Activated effector memory CD4-positive, alpha-beta T cell treated with Interleukin-2 at 50 U/mL for 16 hours (primary cell): Measurements from ENCODE around the gene NEURL1B.
"Not testable (repeated sequence)": the region's sequence is repeated elsewhere in the genome, so short reads cannot be mapped to it uniquely, and the experiment has no call there.

Experiments used
- DNase-seq: peaks from one replicate; pipeline ENCODE4 v3.0.0-alpha.2; 2020

The NEURL1B gene

DNA sequence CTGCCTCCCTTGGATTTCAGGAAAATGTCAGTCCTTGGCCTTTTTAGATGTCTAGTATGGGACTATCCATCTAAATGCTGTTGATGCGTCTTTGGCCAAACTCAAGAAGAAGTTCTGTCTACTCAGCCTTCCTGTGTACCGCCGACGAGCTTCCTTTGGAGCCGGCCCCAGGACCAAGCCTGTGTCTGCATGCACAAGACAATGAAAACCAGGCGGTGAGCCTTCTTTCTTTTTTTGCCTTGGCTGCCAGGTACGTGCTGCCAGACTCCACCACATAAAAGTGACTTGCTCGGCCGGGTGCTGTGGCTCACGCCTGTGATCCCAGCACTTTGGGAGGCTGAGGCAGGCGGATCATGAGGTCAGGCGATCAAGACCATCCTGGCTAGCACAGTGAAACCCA lies 6.0 kb upstream of the NEURL1B start:
- DNase-seq = no peak

DNA sequence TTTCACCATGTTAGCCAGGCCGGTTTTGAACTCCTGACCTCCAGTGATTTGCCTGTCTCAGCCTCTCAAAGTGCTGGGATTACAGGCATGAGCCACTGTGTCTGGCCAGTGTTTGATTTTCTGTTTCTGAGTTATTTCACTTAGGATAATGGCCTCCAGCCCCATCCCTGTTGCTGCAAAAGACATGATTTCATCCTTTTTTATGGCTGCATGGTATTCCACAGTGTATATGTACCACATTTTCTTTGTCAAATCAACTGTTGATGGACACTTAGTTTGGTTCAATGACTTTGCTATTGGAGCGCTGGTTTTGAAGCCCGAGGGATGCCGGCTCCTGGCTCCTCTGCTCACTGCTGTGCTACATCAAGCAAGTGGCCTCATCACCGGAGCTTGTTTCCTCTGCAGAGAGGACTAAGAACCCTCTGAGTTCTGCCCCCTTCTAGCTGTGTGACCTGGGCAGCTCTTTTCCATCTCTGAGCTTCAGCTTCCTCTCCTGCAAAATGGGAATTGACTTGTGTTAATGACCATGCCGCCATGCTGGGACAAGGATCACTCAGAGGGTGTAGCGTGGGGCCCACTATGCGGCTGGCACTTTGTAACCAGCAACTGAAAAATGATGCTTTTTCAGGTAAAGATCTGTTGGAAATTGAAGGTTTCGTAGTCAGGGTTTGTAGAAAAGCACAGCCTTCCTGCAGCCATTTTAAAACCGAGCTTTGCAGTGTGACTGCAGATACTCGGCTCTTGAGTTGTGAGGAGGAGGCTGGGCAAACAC lies 4.6 kb upstream of the NEURL1B start:
- DNase-seq = no peak

DNA sequence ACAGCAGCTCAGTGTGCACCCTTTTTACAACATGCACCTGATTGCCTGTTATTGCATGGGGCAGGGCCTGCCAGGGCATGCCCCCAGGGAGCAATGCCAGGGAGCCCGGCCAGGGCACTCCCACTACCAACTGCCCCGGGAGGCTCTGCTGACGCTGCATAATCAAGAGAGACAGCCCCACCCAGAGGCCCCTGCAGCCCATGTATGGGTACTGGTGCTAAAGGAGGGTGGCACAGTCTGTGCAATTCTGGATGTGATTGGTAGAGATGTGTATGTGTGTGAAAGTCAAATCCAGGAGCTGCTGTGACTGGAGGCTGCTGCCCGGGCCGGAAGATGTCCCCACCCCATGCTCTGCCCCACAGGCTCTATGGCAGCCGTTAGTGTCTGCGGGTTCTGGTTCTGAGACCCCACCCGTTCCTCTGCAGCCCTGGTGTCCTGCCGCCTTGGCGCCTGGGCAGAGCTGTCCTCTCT lies 3.9 kb upstream of the NEURL1B start:
- DNase-seq = no peak

DNA sequence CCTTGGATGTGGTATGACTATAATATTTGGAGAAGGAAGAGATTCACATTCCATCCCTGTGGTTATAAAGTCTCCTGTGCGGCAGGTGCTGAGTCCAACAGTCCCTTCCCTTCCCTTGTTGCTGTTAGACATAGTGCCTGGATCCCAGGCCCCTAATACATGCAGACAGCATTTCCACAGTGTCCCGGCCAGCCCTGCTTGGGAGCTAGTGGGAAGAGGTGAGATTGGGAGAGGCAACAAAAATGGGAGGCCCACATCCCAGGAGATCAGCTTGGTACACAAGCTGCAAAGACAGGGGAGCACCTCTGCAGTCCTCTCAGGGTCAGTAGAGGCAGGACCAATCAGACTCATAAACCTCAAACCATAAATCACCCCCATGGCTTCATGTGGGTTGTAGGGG lies 3.3 kb upstream of the NEURL1B start:
- DNase-seq = no peak

- no peak for DNase-seq
These were observed 2.8 kb upstream of the NEURL1B start for GRCh38 chr5:172638209-172638768.

DNA sequence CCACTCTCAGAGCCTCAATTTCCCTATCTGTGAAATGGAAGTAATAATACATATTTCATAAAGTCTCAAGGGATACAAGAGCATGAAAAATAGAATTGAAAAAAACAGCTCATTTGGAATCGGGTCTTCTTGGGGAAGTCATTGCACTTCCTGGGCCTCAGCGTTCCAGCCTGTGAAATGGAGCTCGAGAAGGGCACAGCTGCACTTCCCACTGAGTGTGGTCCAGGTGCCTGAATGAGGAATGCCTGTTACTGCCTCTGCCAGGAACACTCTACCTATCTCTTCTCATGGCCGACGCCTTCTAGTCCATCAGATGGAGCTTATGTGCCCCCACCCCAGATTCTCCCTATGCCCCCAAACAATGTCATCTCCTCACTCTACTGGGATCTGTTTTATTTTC lies 924 bp upstream of the NEURL1B start:
- no peak for DNase-seq

GRCh38 chr5:172641359-172642050 lies 442 bp downstream of the NEURL1B start:
- no peak for DNase-seq

GRCh38 chr5:172642051-172642409 lies 967 bp downstream of the NEURL1B start:
- no peak for DNase-seq

GRCh38 chr5:172642486-172642885 lies 1.4 kb downstream of the NEURL1B start:
- no peak for DNase-seq

- DNase-seq = no peak
These were observed 2.1 kb downstream of the NEURL1B start for GRCh38 chr5:172642926-172643871.

DNA sequence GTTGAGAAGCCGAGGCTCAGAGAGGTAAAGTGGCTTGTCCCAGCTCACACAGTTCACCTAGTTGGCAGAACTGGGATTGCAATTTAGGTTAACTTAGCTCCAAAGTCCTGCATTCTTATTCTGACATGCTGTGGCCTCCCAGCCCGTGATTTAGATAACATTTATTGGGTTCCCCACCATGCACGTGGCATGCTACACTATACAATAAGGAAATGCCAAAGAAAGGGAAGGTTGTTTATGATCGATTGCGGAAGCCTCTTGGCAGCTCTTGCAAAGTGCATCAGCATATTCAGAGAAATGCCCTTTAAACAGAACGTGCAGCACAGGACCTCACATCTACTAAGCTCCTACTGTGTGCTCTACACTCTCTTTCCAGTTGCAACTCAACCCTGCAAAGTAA lies 3.2 kb downstream of the NEURL1B start:
- no peak for DNase-seq

GRCh38 chr5:172644711-172645110 lies 3.6 kb downstream of the NEURL1B start:
- no peak for DNase-seq

GRCh38 chr5:172645271-172646055 lies 4.4 kb downstream of the NEURL1B start:
- DNase-seq = no peak

DNA sequence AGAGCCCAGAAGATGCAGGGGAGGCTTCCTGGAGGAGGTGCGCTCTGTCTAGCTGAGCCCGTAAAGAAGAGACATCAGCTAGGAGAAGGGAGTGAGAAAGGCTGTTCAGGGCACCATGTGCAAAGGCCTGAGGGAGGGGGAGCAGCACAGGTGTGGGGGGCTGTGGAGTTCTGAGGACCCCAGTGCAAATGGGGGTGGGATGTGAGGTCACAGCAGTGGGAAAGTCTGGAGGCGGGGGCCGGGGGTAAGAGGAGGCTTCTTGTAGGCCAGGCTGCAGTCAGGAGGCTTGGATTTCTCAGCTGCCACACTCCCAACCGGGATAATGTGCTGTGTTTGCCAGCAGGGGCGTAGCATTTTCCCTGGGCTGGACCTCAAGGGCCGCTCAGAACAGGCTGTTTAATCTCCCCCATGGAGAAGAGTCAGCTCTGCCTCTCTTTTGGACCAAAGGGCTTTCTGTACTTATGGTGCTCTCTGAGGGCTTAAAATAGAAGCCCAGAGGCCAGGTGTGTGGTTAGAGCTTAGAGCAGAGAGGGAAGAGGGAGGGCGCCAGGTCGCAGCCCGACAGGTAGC lies 5.7 kb downstream of the NEURL1B start:
- DNase-seq = no peak

DNA sequence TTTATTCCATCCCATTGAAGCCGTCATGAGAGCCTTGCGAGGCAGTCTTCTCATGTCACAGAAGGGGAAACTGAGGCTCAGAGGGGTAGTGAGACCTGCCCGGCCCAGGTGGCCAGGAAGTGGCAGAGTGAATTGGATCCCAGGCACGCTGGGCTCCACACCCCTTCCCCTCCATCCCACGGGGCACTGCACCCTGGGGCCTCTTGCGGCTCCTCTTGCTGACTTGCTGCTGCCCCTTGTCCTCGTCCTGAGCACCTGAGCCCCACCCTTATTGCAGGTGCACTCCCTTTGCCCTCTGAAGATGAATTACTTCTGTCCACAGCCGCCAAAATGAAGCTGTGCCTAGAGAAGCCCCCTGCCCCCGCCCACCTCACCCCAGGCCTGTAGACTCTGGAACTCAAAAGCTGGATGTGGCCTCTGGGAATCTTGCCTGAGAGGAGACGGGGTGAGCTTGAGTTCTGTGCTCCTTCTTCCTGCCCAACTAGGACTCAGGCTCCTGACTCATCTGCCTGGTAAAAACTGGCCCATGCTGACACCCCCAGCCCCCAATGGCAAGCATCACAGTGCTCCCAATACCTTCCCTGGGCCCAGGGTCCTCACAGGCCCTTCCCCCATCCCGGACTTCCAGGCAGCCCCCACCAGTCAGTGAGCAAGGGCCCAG lies 6.4 kb downstream of the NEURL1B start:
- DNase-seq = no peak

DNA sequence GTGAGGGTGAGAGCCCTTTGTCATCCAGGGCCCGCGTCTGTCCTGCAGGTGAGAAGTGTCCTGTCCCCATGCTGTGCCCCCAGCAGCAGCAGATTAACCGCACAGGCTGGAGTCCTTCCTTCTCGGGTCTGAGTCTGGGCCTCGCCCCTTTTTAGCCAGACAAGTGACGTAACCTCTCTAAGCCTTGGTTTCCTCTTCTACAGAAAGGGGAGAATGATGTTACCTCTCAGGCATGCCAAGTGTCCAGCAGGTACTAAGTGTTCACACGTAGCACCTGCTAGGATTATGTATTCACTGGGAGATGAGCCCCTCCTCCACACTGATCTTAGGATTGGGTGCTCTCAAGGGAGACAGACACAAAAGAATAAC lies 6.9 kb downstream of the NEURL1B start:
- no peak for DNase-seq

DNA sequence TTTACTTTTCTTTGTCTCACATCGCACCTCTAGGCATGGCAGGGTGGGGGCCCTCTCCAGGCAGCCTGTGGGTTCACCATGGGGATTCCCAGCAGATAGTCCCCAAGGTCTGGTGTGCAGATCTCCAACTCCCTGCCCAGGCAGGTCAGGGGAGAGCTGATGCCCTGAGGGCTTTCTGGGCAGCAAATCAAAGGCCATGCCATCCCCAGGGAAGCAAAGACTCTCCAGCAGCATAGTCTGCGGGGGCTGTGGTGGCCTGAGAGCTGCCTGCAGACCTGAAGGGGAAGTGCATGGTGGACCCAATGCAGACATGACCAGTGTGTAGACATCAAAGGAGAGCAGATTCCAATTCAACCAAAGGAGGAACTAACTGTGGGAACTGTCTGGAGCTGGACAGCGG lies 7.7 kb downstream of the NEURL1B start:
- no peak for DNase-seq

GRCh38 chr5:172656496-172656895 lies 15.4 kb downstream of the NEURL1B start:
- DNase-seq = not testable (repeated sequence)

GRCh38 chr5:172657524-172658233 lies 16.6 kb downstream of the NEURL1B start:
- DNase-seq = not testable (repeated sequence)

DNA sequence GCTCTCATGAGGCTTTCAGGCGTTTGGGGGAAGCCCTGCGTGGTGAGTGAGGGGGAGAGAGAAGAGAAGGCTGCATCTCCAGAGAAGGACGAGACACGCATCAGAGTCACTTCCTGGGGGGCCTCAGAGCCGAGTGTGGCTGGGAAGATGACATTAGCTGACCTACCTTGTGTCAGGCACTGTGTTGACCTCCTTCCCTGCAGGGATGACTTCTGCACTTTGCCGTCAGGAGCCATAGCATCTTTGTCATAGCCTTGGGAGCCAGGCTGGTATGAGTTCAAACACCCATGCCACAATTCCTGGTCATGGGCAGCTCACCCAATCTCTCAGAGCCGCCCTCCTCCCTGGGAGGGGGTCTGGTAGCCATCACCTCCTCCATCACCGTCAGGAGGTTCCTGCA lies 17.3 kb downstream of the NEURL1B start:
- DNase-seq = no peak
